ENCODE data around the gene RBM20.

- no peak for TF ChIP-seq CTCF (IDR thresholded peaks at IDR 0.05)
- TF ChIP-seq POLR2A (IDR thresholded peaks at IDR 0.05), result no peak
- no peak for TF ChIP-seq EP300 (IDR thresholded peaks at IDR 0.05)
- no peak for TF ChIP-seq POLR2AphosphoS5 (IDR thresholded peaks at IDR 0.05)
Observed at GRCh38 chr10:110857265-110858171, 213.4 kb downstream of the RBM20 start.

All from gastroesophageal sphincter (tissue), 3 donors.